GM12878 (cell line): ENCODE measurements around the gene MSH2. TPM values are rescaled to one million over a fixed set of nuclear protein-coding genes. Genes with fewer than 3 reads are reported as not detected.
A peak's percentile ranks its signal among the peaks of the same experiment; 100 is the strongest.

Source experiments
- BHLHE40 ChIP-seq, 2 experiments: fragments of 450-650 bp in 1 of 2; IDR thresholded peaks; 2 replicates each; pipeline ENCODE4 v1.6.1; 2011 to 2017; ENCODE audit warnings: low read depth in 2 of 2, borderline replicate concordance in 1 of 2, improper control_type of control experiment in 1 of 2, low read length in 1 of 2, mild to moderate bottlenecking in 1 of 2
- CBFB ChIP-seq: IDR thresholded peaks from 2 replicates; pipeline ENCODE4 v1.6.1; 2016; ENCODE audit warnings: antibody characterized with exemption, low read depth
- ETV6 ChIP-seq, 2 experiments: fragments of 450-650 bp in 1 of 2; IDR thresholded peaks in 1 of 2; conservative IDR thresholded peaks in 1 of 2; 2 replicates each; pipeline ENCODE4 v1.6.1; 2014; ENCODE audit warnings: antibody characterized with exemption in 1 of 2, borderline replicate concordance in 1 of 2, low read depth in 1 of 2, mild to moderate bottlenecking in 1 of 2, moderate library complexity in 1 of 2
- FOS ChIP-seq: IDR thresholded peaks from 3 replicates; pipeline ENCODE4 v1.6.1; 2011; ENCODE audit warnings: borderline replicate concordance; ENCODE audit not compliant: insufficient read length; ENCODE audit errors: extremely low read depth
- HDAC2 ChIP-seq: fragments of 200-600 bp; sonication (generic); IDR thresholded peaks from 2 replicates; pipeline ENCODE4 v1.6.1; 2017
- HDGF ChIP-seq: fragments of 450-650 bp; IDR thresholded peaks from 2 replicates; pipeline ENCODE4 v1.6.1; 2016; ENCODE audit warnings: antibody characterized with exemption
- KDM1A ChIP-seq: fragments of 200-600 bp; sonication (generic); IDR thresholded peaks from 2 replicates; pipeline ENCODE4 v1.6.1; 2016; ENCODE audit warnings: borderline replicate concordance
- KLF5 ChIP-seq: fragments of 450-650 bp; IDR thresholded peaks from 2 replicates; pipeline ENCODE4 v1.6.1; 2014; ENCODE audit warnings: mild to moderate bottlenecking; ENCODE audit not compliant: partially characterized antibody
- MYB ChIP-seq: fragments of 150-350 bp; IDR thresholded peaks from 2 replicates; pipeline ENCODE4 v1.6.1; 2014; ENCODE audit warnings: mild to moderate bottlenecking, low read depth, low read length, borderline replicate concordance
- NBN ChIP-seq: fragments of 450-650 bp; IDR thresholded peaks from 2 replicates; pipeline ENCODE4 v1.6.1; 2016
- NFYA ChIP-seq: IDR thresholded peaks from 2 replicates; pipeline ENCODE4 v1.6.1; 2011; ENCODE audit warnings: low read depth, mild to moderate bottlenecking, low read length, improper control_type of control experiment, borderline replicate concordance
- NFYB ChIP-seq: IDR thresholded peaks from 2 replicates; pipeline ENCODE4 v1.6.1; 2011; ENCODE audit warnings: low read depth, mild to moderate bottlenecking, low read length, improper control_type of control experiment, moderate library complexity; ENCODE audit not compliant: insufficient read depth
- POLR2A ChIP-seq: IDR thresholded peaks from 2 replicates; pipeline ENCODE4 v1.6.1; 2011; ENCODE audit warnings: low read depth, mild to moderate bottlenecking, low read length
- RCOR1 ChIP-seq: conservative IDR thresholded peaks from 2 replicates; pipeline ENCODE4 v1.6.1; 2012; ENCODE audit warnings: low read depth, low read length, improper control_type of control experiment
- RELA ChIP-seq: fragments of 450-650 bp; IDR thresholded peaks from 2 replicates; pipeline ENCODE4 v1.8.0; 2014; ENCODE audit warnings: borderline replicate concordance; ENCODE audit not compliant: partially characterized antibody
- SIN3A ChIP-seq: IDR thresholded peaks from 2 replicates; pipeline ENCODE4 v1.6.1; 2012; ENCODE audit warnings: low read depth, low read length, improper control_type of control experiment
- SMAD1 ChIP-seq: fragments of 450-650 bp; IDR thresholded peaks from 2 replicates; pipeline ENCODE4 v1.6.1; 2018; ENCODE audit warnings: mild to moderate bottlenecking, low read depth; ENCODE audit not compliant: partially characterized antibody
- SMARCA5 ChIP-seq: fragments of 450-650 bp; IDR thresholded peaks from 2 replicates; pipeline ENCODE4 v1.6.1; 2017; ENCODE audit warnings: mild to moderate bottlenecking
- SREBF2 ChIP-seq: IDR thresholded peaks from 2 replicates; pipeline ENCODE4 v1.6.1; 2012; ENCODE audit warnings: mild to moderate bottlenecking, low read length
- STAT1 ChIP-seq: fragments of 450-650 bp; conservative IDR thresholded peaks from 2 replicates; pipeline ENCODE4 v1.6.1; 2014; ENCODE audit warnings: antibody characterized with exemption, mild to moderate bottlenecking
- ZNF217 ChIP-seq: fragments of 450-650 bp; IDR thresholded peaks from 2 replicates; pipeline ENCODE4 v1.6.1; 2017; ENCODE audit warnings: antibody characterized with exemption, mild to moderate bottlenecking
- ZNF24 ChIP-seq: fragments of 450-650 bp; IDR thresholded peaks from 2 replicates; pipeline ENCODE4 v1.6.1; 2017; ENCODE audit warnings: antibody characterized with exemption, mild to moderate bottlenecking
- ZNF274 ChIP-seq: IDR thresholded peaks from one replicate; pipeline ENCODE4 v1.8.0; 2011; ENCODE audit not compliant: insufficient read length, insufficient read depth
- ZZZ3 ChIP-seq: IDR thresholded peaks from 2 replicates; pipeline ENCODE4 v1.6.1; 2011; ENCODE audit warnings: low read depth; ENCODE audit not compliant: control insufficient read depth, insufficient read length
- polyA plus RNA-seq, 11 experiments: library from polyadenylated mRNA; depleted of rRNA in 4 of 11; unstranded in 6 of 11; stranded (reverse) in 5 of 11; fragments of >200 nt; fragmentation: Nextera tagmentation in 4 of 11; fragmentation: Illumina TruSeq in 1 of 11; extraction: Ambion mirVana in 4 of 11; extraction: Trizol in 1 of 11; gene quantifications; 1 replicate in 1 of 11; 2 replicates in 10 of 11; pipeline versions ENCODE4 v1.2.1 to v1.2.3, GENCODE V29; 2011 to 2016; ENCODE audit warnings: inconsistent platforms in 2 of 11, missing spikeins in 2 of 11, low read depth in 1 of 11
- total RNA-seq, 4 experiments: library from RNA; depleted of rRNA in 3 of 4; stranded (reverse); fragments of >200 nt in 3 of 4; fragmentation: Illumina TruSeq in 1 of 4; extraction: Trizol in 1 of 4; gene quantifications; 2 replicates each; pipeline versions ENCODE4 v1.2.1 to v1.2.3, GENCODE V29; 2013 to 2021
- TF ChIP-seq, protein P1 (sequence below): IDR thresholded peaks from 2 replicates; pipeline ENCODE4 v1.6.1; 2012; ENCODE audit warnings: low read length, inconsistent platforms
- TF ChIP-seq, protein P2 (sequence below): fragments of 450-650 bp; IDR thresholded peaks from 2 replicates; pipeline ENCODE4 v1.6.1; 2017; ENCODE audit warnings: mild to moderate bottlenecking, moderate library complexity
- TF ChIP-seq, protein P3 (sequence below): IDR thresholded peaks from 2 replicates; pipeline ENCODE4 v1.6.1; 2011; ENCODE audit warnings: borderline replicate concordance, low read depth, mild to moderate bottlenecking, moderate library complexity, low read length; ENCODE audit not compliant: insufficient read depth, poor library complexity, severe bottlenecking

Gene MSH2
- total and polyA plus RNA-seq, 10 of the 15 experiments (the other 5 are each of a cell fraction or from before 2014, with no cell fraction given), result 24.3 to 94.4 (median 55.5) TPM

DNA sequence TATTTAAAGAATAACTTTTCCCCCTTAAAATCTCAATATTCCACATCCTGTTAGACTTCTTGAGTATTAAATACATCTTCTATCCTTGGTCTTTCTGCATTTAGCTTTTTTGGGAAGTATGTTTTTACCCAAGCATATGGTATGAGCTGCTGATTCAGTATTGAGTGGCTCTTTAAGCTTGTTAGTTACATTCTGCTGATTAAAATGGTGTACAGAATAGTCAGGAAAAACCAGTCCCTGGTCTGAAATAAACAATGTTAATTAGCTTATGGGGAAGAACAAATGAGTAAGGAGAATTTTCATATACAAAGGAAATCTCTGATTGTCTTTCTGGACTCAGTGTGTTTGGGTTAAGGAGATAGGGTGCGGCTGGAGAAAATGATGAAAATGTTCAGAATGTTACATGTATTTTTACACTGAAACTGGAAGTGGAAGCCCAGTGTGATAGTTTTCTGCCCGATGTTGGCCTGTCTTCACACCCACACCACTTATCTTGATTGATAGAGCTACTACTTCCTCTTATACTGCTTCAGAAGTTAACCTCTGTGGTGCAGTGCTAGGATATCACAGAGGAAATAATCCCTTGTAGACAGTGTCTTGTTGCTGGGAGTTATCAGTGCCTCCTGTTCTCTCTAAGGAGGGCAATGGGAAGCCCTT, 84.0 kb downstream of the MSH2 start (continued):
- TF ChIP-seq, protein P1, sequence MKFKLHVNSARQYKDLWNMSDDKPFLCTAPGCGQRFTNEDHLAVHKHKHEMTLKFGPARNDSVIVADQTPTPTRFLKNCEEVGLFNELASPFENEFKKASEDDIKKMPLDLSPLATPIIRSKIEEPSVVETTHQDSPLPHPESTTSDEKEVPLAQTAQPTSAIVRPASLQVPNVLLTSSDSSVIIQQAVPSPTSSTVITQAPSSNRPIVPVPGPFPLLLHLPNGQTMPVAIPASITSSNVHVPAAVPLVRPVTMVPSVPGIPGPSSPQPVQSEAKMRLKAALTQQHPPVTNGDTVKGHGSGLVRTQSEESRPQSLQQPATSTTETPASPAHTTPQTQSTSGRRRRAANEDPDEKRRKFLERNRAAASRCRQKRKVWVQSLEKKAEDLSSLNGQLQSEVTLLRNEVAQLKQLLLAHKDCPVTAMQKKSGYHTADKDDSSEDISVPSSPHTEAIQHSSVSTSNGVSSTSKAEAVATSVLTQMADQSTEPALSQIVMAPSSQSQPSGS, result no peak
- TF ChIP-seq ZNF274 (no peak), NFYA (no peak), FOS (no peak), SIN3A (no peak), ZZZ3 (no peak), SREBF2 (no peak), NBN (no peak), SMARCA5 (no peak), NFYB (no peak), POLR2A (no peak), HDAC2 (no peak), STAT1 (no peak), KDM1A (no peak), BHLHE40 (IDR thresholded peaks at IDR 0.05; ENCODE audit: borderline replicate concordance in 1 of 2, low read depth in 2 of 2, low read length in 1 of 2) (no peak; a peak in 1 of 4 replicates), ETV6 (conservative IDR thresholded peaks at IDR 0.05 in 1 of 2, IDR thresholded peaks at IDR 0.05 in 1 of 2; ENCODE audit: borderline replicate concordance in 1 of 2, low read depth in 1 of 2) (peak in 1 of 2 experiments; percentile 92; a peak in 2 of 4 replicates), KLF5 (no peak), ZNF217 (no peak), CBFB (no peak), RELA (no peak), ZNF24 (no peak), HDGF (no peak), SMAD1 (no peak), MYB (no peak), RCOR1 (0 out of 2 replicates have a peak, but pooled peaks have one; percentile 30)
- TF ChIP-seq, protein P2, sequence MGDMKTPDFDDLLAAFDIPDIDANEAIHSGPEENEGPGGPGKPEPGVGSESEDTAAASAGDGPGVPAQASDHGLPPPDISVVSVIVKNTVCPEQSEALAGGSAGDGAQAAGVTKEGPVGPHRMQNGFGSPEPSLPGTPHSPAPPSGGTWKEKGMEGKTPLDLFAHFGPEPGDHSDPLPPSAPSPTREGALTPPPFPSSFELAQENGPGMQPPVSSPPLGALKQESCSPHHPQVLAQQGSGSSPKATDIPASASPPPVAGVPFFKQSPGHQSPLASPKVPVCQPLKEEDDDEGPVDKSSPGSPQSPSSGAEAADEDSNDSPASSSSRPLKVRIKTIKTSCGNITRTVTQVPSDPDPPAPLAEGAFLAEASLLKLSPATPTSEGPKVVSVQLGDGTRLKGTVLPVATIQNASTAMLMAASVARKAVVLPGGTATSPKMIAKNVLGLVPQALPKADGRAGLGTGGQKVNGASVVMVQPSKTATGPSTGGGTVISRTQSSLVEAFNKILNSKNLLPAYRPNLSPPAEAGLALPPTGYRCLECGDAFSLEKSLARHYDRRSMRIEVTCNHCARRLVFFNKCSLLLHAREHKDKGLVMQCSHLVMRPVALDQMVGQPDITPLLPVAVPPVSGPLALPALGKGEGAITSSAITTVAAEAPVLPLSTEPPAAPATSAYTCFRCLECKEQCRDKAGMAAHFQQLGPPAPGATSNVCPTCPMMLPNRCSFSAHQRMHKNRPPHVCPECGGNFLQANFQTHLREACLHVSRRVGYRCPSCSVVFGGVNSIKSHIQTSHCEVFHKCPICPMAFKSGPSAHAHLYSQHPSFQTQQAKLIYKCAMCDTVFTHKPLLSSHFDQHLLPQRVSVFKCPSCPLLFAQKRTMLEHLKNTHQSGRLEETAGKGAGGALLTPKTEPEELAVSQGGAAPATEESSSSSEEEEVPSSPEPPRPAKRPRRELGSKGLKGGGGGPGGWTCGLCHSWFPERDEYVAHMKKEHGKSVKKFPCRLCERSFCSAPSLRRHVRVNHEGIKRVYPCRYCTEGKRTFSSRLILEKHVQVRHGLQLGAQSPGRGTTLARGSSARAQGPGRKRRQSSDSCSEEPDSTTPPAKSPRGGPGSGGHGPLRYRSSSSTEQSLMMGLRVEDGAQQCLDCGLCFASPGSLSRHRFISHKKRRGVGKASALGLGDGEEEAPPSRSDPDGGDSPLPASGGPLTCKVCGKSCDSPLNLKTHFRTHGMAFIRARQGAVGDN, result no peak
- TF ChIP-seq, protein P3, sequence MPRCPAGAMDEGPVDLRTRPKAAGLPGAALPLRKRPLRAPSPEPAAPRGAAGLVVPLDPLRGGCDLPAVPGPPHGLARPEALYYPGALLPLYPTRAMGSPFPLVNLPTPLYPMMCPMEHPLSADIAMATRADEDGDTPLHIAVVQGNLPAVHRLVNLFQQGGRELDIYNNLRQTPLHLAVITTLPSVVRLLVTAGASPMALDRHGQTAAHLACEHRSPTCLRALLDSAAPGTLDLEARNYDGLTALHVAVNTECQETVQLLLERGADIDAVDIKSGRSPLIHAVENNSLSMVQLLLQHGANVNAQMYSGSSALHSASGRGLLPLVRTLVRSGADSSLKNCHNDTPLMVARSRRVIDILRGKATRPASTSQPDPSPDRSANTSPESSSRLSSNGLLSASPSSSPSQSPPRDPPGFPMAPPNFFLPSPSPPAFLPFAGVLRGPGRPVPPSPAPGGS, result no peak
